Panc1 (cell line): ENCODE measurements around the gene WDR59.

Experiments
- CTCF ChIP-seq: fragments of 450-650 bp; IDR thresholded peaks from 2 replicates; pipeline ENCODE4 v1.5.1; 2017; ENCODE audit warnings: mild to moderate bottlenecking
- POLR2AphosphoS5 ChIP-seq: IDR thresholded peaks from 2 replicates; pipeline ENCODE4 v1.6.1; 2012; ENCODE audit warnings: mild to moderate bottlenecking, low read depth, low read length, moderate library complexity

GRCh38 chr16:75000481-75001081, 15.7 kb upstream of the WDR59 start:
- TF ChIP-seq CTCF: no peak
- no peak for TF ChIP-seq POLR2AphosphoS5
